Inflammatory macrophage (primary cell): ENCODE results near the gene SLC47A2.
A peak's percentile ranks its signal among the peaks of the same experiment; 100 is the strongest.

Experiments
- DNase-seq, 2 donors: peaks; one replicate each; pipeline ENCODE4 v3.0.0-alpha.2; 2020 to 2022

SLC47A2 gene

GRCh38 chr17:19664136-19664820 lies 52.1 kb downstream of the SLC47A2 start:
- DNase-seq, result no peak

GRCh38 chr17:19663097-19663496 lies 53.3 kb downstream of the SLC47A2 start:
- no peak for DNase-seq

- DNase-seq, result no peak
Observed at GRCh38 chr17:19661121-19661520, 55.3 kb downstream of the SLC47A2 start.

GRCh38 chr17:19660219-19660870 lies 56.0 kb downstream of the SLC47A2 start:
- no peak for DNase-seq

GRCh38 chr17:19659366-19660177 lies 56.8 kb downstream of the SLC47A2 start:
- no peak for DNase-seq

GRCh38 chr17:19656851-19657581 lies 59.4 kb downstream of the SLC47A2 start:
- no peak for DNase-seq

GRCh38 chr17:19656336-19656735 lies 60.0 kb downstream of the SLC47A2 start:
- DNase-seq, result no peak

GRCh38 chr17:19654896-19655295 lies 61.5 kb downstream of the SLC47A2 start:
- DNase-seq, result no peak

GRCh38 chr17:19654342-19654886 lies 62.0 kb downstream of the SLC47A2 start:
- no peak for DNase-seq

- no peak for DNase-seq
Observed at GRCh38 chr17:19652595-19652994, 63.8 kb downstream of the SLC47A2 start.

GRCh38 chr17:19651451-19652238 lies 64.7 kb downstream of the SLC47A2 start:
- no peak for DNase-seq

GRCh38 chr17:19650826-19651225 lies 65.6 kb downstream of the SLC47A2 start:
- DNase-seq, result no peak

GRCh38 chr17:19649274-19649541 lies 67.2 kb downstream of the SLC47A2 start:
- DNase-seq, result no peak

GRCh38 chr17:19648475-19649273 lies 67.7 kb downstream of the SLC47A2 start, which contains the start of gene ALDH3A2:
ALDH3A2 (plus strand) TSS chr17:19648751; CDS start chr17:19648972, 221 bp downstream.
- DNase-seq, result peak; percentile 96 to 98

- DNase-seq, result peak; percentile 85 to 89
Observed at GRCh38 chr17:19647697-19648474, 68.5 kb downstream of the SLC47A2 start.

- peak; percentile 24 to 26 for DNase-seq
Observed at GRCh38 chr17:19646788-19647696, 69.3 kb downstream of the SLC47A2 start.

- DNase-seq, result peak; percentile 74 to 82
Observed at GRCh38 chr17:19645734-19646201, 70.6 kb downstream of the SLC47A2 start.

GRCh38 chr17:19644493-19645210 lies 71.7 kb downstream of the SLC47A2 start:
- DNase-seq, result no peak
